ENCODE data around the gene HRG.
"Not testable (repeated sequence)": the region's sequence is repeated elsewhere in the genome, so short reads cannot be mapped to it uniquely, and the experiment has no call there.

Gene HRG

DNA sequence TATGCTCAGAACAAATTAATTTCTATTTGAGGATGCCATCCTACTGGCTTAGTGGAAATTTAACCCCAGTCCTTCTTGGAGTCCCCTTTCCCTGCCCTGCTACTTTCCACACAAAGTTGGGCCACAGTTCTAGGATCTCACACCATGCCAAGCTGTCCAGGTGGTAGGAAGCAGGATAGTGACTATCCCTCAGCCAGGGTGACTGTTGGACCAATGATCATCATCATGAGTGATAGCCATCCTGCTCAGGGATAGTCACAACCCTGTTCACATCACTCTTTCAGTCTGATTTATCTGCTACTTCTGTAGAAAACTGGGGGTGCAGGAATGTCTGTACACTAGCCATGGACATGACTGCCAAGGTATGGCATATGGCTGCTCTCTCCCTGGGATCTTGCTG lies 12.8 kb downstream of the HRG start:
- H3K36me3 ChIP-seq (ENCODE audit: control insufficient read depth in 2 of 2, insufficient read depth in 2 of 2, low read length in 2 of 2), result no peaks in the 10 kb centered on the region
- no peak overlapping the region for H3K4me3 ChIP-seq (ENCODE audit: low read length in 2 of 2)
- no peaks in the 10 kb centered on the region for H3K4me1 ChIP-seq (ENCODE audit: control insufficient read depth in 2 of 2, insufficient read depth in 2 of 2, low read length in 2 of 2)
- H3K27ac ChIP-seq (ENCODE audit: low read depth in 2 of 2, low read length in 2 of 2), result no peak overlapping the region
- H3K9me3 ChIP-seq (ENCODE audit: control insufficient read depth in 2 of 2, low read length in 2 of 2), result no peaks in the 10 kb centered on the region
- H3K27me3 ChIP-seq (ENCODE audit: control insufficient read depth in 2 of 2, insufficient read depth in 2 of 2, low read length in 2 of 2), result no peaks in the 10 kb centered on the region
- no peak overlapping the region for H3K9ac ChIP-seq (ENCODE audit: low read depth in 1 of 2, low read length in 2 of 2)

GRCh38 chr3:186679151-186679550 lies 13.3 kb downstream of the HRG start:
- H3K27me3 ChIP-seq (ENCODE audit: control insufficient read depth in 2 of 2, insufficient read depth in 2 of 2, low read length in 2 of 2), result no peaks in the 10 kb centered on the region
- no peaks in the 10 kb centered on the region for H3K9me3 ChIP-seq (ENCODE audit: control insufficient read depth in 2 of 2, low read length in 2 of 2)

DNA sequence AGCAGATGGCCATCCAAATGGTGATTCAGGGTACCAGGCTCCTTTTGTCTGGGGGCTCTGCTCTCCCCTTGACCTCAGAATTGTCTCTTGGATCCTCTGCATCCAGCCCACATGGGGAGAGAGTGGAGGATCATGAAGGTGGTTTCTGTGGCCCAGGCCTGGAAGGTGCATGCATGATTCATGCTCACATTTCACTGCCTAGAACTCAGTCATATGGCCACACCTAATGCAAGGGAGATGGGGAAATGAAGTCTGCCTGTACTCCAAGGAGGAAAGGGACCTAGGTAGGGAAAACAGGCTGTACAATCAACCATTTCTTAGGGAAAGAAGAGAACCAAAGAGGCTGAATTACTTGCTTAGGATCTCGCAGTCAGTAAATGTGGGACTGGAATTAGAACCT lies 15.1 kb downstream of the HRG start:
- Histone ChIP-seq H3K4me3 (ENCODE audit: low read length in 2 of 2) (no peak overlapping the region), H3K9ac (ENCODE audit: low read depth in 1 of 2, low read length in 2 of 2) (no peak overlapping the region), H3K27ac (ENCODE audit: low read depth in 2 of 2, low read length in 2 of 2) (no peak overlapping the region), H3K4me1 (ENCODE audit: control insufficient read depth in 2 of 2, insufficient read depth in 2 of 2, low read length in 2 of 2) (no peaks in the 10 kb centered on the region), H3K27me3 (ENCODE audit: control insufficient read depth in 2 of 2, insufficient read depth in 2 of 2, low read length in 2 of 2) (no peaks in the 10 kb centered on the region), H3K36me3 (ENCODE audit: control insufficient read depth in 2 of 2, insufficient read depth in 2 of 2, low read length in 2 of 2) (no peaks in the 10 kb centered on the region), H3K9me3 (ENCODE audit: control insufficient read depth in 2 of 2, low read length in 2 of 2) (no peaks in the 10 kb centered on the region)

More at GRCh38 chr3:186679151-186679550, 13.3 kb downstream of the HRG start:
- Histone ChIP-seq H3K36me3 (ENCODE audit: control insufficient read depth in 2 of 2, insufficient read depth in 2 of 2, low read length in 2 of 2) (no peaks in the 10 kb centered on the region), H3K4me3 (ENCODE audit: low read length in 2 of 2) (no peak overlapping the region), H3K27ac (ENCODE audit: low read depth in 2 of 2, low read length in 2 of 2) (no peak overlapping the region), H3K9ac (ENCODE audit: low read depth in 1 of 2, low read length in 2 of 2) (no peak overlapping the region), H3K4me1 (ENCODE audit: control insufficient read depth in 2 of 2, insufficient read depth in 2 of 2, low read length in 2 of 2) (no peaks in the 10 kb centered on the region)

DNA sequence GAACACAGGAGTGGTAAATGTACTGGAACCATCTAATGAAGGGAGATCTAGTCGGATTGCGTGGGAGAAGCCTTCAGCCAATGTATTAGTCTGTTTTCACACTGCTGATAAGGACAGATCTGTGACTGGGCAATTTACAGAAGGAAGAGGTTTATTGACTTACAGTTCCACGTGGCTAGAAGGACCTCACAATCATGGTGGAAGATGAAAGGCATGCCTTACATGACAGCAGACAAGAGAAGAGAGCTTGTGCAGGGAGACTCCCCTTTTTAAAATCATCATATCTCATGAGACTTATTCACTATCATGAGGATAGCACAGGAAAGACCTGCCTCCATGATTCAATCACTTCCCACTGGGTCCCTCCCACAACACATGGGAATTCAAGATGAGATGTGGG lies 17.0 kb downstream of the HRG start:
- Histone ChIP-seq H3K9ac (ENCODE audit: low read depth in 1 of 2, low read length in 2 of 2) (no peak overlapping the region), H3K27ac (ENCODE audit: low read depth in 2 of 2, low read length in 2 of 2) (no peak overlapping the region), H3K27me3 (ENCODE audit: control insufficient read depth in 2 of 2, insufficient read depth in 2 of 2, low read length in 2 of 2) (no peaks in the 10 kb centered on the region), H3K9me3 (ENCODE audit: control insufficient read depth in 2 of 2, low read length in 2 of 2) (no peaks in the 10 kb centered on the region), H3K4me3 (ENCODE audit: low read length in 2 of 2) (no peak overlapping the region), H3K36me3 (ENCODE audit: control insufficient read depth in 2 of 2, insufficient read depth in 2 of 2, low read length in 2 of 2) (no peaks in the 10 kb centered on the region), H3K4me1 (ENCODE audit: control insufficient read depth in 2 of 2, insufficient read depth in 2 of 2, low read length in 2 of 2) (no peaks in the 10 kb centered on the region)

- Histone ChIP-seq H3K9me3 (ENCODE audit: control insufficient read depth in 2 of 2, low read length in 2 of 2) (no peaks in the 10 kb centered on the region), H3K4me1 (ENCODE audit: control insufficient read depth in 2 of 2, insufficient read depth in 2 of 2, low read length in 2 of 2) (no peaks in the 10 kb centered on the region), H3K9ac (ENCODE audit: low read depth in 1 of 2, low read length in 2 of 2) (no peak overlapping the region), H3K27ac (ENCODE audit: low read depth in 2 of 2, low read length in 2 of 2) (no peak overlapping the region), H3K36me3 (ENCODE audit: control insufficient read depth in 2 of 2, insufficient read depth in 2 of 2, low read length in 2 of 2) (no peaks in the 10 kb centered on the region), H3K4me3 (ENCODE audit: low read length in 2 of 2) (no peak overlapping the region), H3K27me3 (ENCODE audit: control insufficient read depth in 2 of 2, insufficient read depth in 2 of 2, low read length in 2 of 2) (no peaks in the 10 kb centered on the region)
Measured at GRCh38 chr3:186683979-186684378, 18.2 kb downstream of the HRG start.

- not testable (repeated sequence) for H3K4me1 ChIP-seq (ENCODE audit: control insufficient read depth in 2 of 2, insufficient read depth in 2 of 2, low read length in 2 of 2); H3K36me3 ChIP-seq (ENCODE audit: control insufficient read depth in 2 of 2, insufficient read depth in 2 of 2, low read length in 2 of 2); H3K27me3 ChIP-seq (ENCODE audit: control insufficient read depth in 2 of 2, insufficient read depth in 2 of 2, low read length in 2 of 2); H3K9me3 ChIP-seq (ENCODE audit: control insufficient read depth in 2 of 2, low read length in 2 of 2); H3K9ac ChIP-seq (ENCODE audit: low read depth in 1 of 2, low read length in 2 of 2); H3K4me3 ChIP-seq (ENCODE audit: low read length in 2 of 2); H3K27ac ChIP-seq (ENCODE audit: low read depth in 2 of 2, low read length in 2 of 2)
Measured at GRCh38 chr3:186686475-186686874, 20.7 kb downstream of the HRG start.

DNA sequence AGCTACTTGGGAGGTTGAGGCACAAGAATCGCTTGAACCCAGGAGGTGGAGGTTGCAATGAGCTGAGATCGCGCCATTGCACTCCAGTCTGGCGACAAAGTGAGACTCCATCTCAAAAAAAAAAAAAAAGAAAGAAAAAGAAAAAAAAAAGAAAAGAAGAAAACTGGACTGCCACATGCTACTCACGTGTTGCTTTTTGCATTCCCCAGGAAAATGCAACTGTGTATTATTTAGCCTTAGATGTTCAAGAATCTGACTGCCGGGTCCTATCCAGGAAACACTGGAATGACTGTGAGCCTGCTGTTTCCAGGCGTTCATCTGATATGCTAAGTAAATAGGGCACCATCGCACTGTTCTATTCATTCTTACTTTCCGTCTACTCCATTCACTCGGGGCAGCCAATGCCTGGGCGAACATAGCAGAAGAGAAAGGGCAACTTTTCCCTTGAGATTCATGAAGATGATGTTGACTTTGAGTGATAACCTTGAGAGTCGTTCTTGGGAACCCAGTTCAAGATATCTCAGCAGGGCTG lies 21.4 kb downstream of the HRG start:
- Histone ChIP-seq H3K9me3 (ENCODE audit: control insufficient read depth in 2 of 2, low read length in 2 of 2) (no peaks in the 10 kb centered on the region), H3K36me3 (ENCODE audit: control insufficient read depth in 2 of 2, insufficient read depth in 2 of 2, low read length in 2 of 2) (no peaks in the 10 kb centered on the region), H3K4me3 (ENCODE audit: low read length in 2 of 2) (no peak overlapping the region), H3K4me1 (ENCODE audit: control insufficient read depth in 2 of 2, insufficient read depth in 2 of 2, low read length in 2 of 2) (no peaks in the 10 kb centered on the region), H3K9ac (ENCODE audit: low read depth in 1 of 2, low read length in 2 of 2) (no peak overlapping the region), H3K27ac (ENCODE audit: low read depth in 2 of 2, low read length in 2 of 2) (no peak overlapping the region), H3K27me3 (ENCODE audit: control insufficient read depth in 2 of 2, insufficient read depth in 2 of 2, low read length in 2 of 2) (peaks cover 0 to 2% of the 10 kb centered on the region in 2 donors)

- not testable (repeated sequence) for H3K4me1 ChIP-seq (ENCODE audit: control insufficient read depth in 2 of 2, insufficient read depth in 2 of 2, low read length in 2 of 2); H3K36me3 ChIP-seq (ENCODE audit: control insufficient read depth in 2 of 2, insufficient read depth in 2 of 2, low read length in 2 of 2); H3K27ac ChIP-seq (ENCODE audit: low read depth in 2 of 2, low read length in 2 of 2); H3K9me3 ChIP-seq (ENCODE audit: control insufficient read depth in 2 of 2, low read length in 2 of 2); H3K4me3 ChIP-seq (ENCODE audit: low read length in 2 of 2); H3K27me3 ChIP-seq (ENCODE audit: control insufficient read depth in 2 of 2, insufficient read depth in 2 of 2, low read length in 2 of 2); H3K9ac ChIP-seq (ENCODE audit: low read depth in 1 of 2, low read length in 2 of 2)
Measured at GRCh38 chr3:186690304-186690703, 24.5 kb downstream of the HRG start.

GRCh38 chr3:186691676-186692075 lies 25.9 kb downstream of the HRG start:
- H3K4me3 ChIP-seq (ENCODE audit: low read length in 2 of 2), result no peak overlapping the region
- peaks cover 0 to 2% of the 10 kb centered on the region in 2 donors for H3K27me3 ChIP-seq (ENCODE audit: control insufficient read depth in 2 of 2, insufficient read depth in 2 of 2, low read length in 2 of 2)
- H3K4me1 ChIP-seq (ENCODE audit: control insufficient read depth in 2 of 2, insufficient read depth in 2 of 2, low read length in 2 of 2), result no peaks in the 10 kb centered on the region
- no peaks in the 10 kb centered on the region for H3K9me3 ChIP-seq (ENCODE audit: control insufficient read depth in 2 of 2, low read length in 2 of 2)
- no peak overlapping the region for H3K9ac ChIP-seq (ENCODE audit: low read depth in 1 of 2, low read length in 2 of 2)
- H3K36me3 ChIP-seq (ENCODE audit: control insufficient read depth in 2 of 2, insufficient read depth in 2 of 2, low read length in 2 of 2), result no peaks in the 10 kb centered on the region
- H3K27ac ChIP-seq (ENCODE audit: low read depth in 2 of 2, low read length in 2 of 2), result no peak overlapping the region

- Histone ChIP-seq H3K9ac (ENCODE audit: low read depth in 1 of 2, low read length in 2 of 2) (no peak overlapping the region), H3K27me3 (ENCODE audit: control insufficient read depth in 2 of 2, insufficient read depth in 2 of 2, low read length in 2 of 2) (peaks cover 0 to 5% of the 10 kb centered on the region in 2 donors), H3K27ac (ENCODE audit: low read depth in 2 of 2, low read length in 2 of 2) (no peak overlapping the region), H3K4me1 (ENCODE audit: control insufficient read depth in 2 of 2, insufficient read depth in 2 of 2, low read length in 2 of 2) (no peaks in the 10 kb centered on the region), H3K4me3 (ENCODE audit: low read length in 2 of 2) (no peak overlapping the region), H3K9me3 (ENCODE audit: control insufficient read depth in 2 of 2, low read length in 2 of 2) (no peaks in the 10 kb centered on the region), H3K36me3 (ENCODE audit: control insufficient read depth in 2 of 2, insufficient read depth in 2 of 2, low read length in 2 of 2) (no peaks in the 10 kb centered on the region)
Measured at GRCh38 chr3:186693843-186694242, 28.0 kb downstream of the HRG start.
